ENCODE data around the gene EGFLAM. TPM values are rescaled to one million over a fixed set of nuclear protein-coding genes. Genes with fewer than 3 reads are reported as not detected.

The EGFLAM gene
- total and polyA plus RNA-seq, 10 of the 15 experiments (the other 5 are each of a cell fraction or from before 2014, with no cell fraction given): 0.37 TPM; not detected in 9

DNA sequence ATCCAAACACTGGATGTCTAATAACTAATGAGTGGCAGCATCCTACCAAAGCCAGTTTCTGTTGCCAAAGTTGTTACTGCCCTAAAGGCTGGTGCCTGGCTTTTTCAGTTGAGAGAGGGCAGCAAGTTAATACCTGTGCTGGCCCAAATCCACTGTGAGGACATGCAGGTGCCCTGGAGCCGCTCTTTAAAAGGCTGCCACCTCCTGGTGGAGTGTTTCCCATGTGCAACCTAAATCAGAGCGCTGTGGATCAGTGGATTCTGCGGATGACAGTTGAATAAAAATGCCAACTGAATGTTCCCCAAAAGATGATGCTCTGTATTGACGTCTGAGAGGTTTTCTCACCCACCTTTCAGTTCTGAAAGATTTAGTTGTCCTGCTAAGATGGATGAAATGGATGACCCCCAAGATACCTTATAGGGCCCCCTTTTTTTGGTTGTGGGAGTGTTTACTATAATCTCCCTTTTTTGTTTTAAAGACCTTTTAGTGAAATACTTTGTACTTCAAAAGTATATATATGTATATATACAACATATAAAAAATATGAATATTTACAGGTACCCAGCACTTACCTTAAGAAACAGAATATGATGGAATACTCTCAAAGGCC is 146.4 kb downstream of the EGFLAM start:
- Histone ChIP-seq H3K79me2 (ENCODE audit: control insufficient read depth, insufficient read depth, low read length) (no peaks in the 10 kb centered on the region), H3K27me3 (replicated peaks in 1 of 2; ENCODE audit: control insufficient read depth in 2 of 2, insufficient read depth in 2 of 2, low read length in 1 of 2) (peaks cover 0 to 5% of the 10 kb centered on the region in 2 experiments; a peak in 2 of 4 replicates), H3K9me3 (replicated peaks; ENCODE audit: control insufficient read depth, insufficient read depth, low read length) (no peaks in the 10 kb centered on the region), H3K9ac (ENCODE audit: control insufficient read depth, insufficient read depth, low read length) (no peak overlapping the region), H3K4me1 (ENCODE audit: control insufficient read depth, insufficient read depth, low read length) (no peaks in the 10 kb centered on the region), H2AFZ (ENCODE audit: control insufficient read depth, low read depth, low read length) (no peak overlapping the region), H3K27ac (ENCODE audit: control insufficient read depth, insufficient read depth) (no peak overlapping the region), H3K36me3 (ENCODE audit: control insufficient read depth in 2 of 2, insufficient read depth in 2 of 2, low read length in 1 of 2) (no peaks in the 10 kb centered on the region), H3K4me2 (ENCODE audit: control insufficient read depth, insufficient read depth) (no peak overlapping the region), H4K20me1 (ENCODE audit: control insufficient read depth, insufficient read depth) (no peaks in the 10 kb centered on the region), H3K4me3 (no peak overlapping the region)
- DNase-seq (ENCODE audit: low read depth, low spot score) (no peak), ATAC-seq (peak; percentile 48; the same call in 2 of the 3 replicates), FAIRE-seq (no peak)
- in situ Hi-C loops (cut with MboI): no loop called here
- ChIA-PET RAD21 (ENCODE audit: unreplicated experiment) (no interaction called here), CTCF (interaction anchor here (0.8 kb wide), 2 partner anchors 22 to 37 kb away, joined by 3 read pairs; no protein-coding TSS in a partner anchor), SMC1A (ENCODE audit: uncharacterized antibody, unreplicated experiment) (no interaction called here), POLR2A (no interaction called here)
- TF ChIP-seq HDAC2 (IDR thresholded peaks at IDR 0.05) (no peak), ZZZ3 (IDR thresholded peaks at IDR 0.05; ENCODE audit: control insufficient read depth, insufficient read length, low read depth) (no peak)
- TF ChIP-seq, protein P1, sequence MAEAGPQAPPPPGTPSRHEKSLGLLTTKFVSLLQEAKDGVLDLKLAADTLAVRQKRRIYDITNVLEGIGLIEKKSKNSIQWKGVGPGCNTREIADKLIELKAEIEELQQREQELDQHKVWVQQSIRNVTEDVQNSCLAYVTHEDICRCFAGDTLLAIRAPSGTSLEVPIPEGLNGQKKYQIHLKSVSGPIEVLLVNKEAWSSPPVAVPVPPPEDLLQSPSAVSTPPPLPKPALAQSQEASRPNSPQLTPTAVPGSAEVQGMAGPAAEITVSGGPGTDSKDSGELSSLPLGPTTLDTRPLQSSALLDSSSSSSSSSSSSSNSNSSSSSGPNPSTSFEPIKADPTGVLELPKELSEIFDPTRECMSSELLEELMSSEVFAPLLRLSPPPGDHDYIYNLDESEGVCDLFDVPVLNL (IDR thresholded peaks at IDR 0.05; ENCODE audit: low read depth, low read length): no peak
- TF ChIP-seq, protein P2, sequence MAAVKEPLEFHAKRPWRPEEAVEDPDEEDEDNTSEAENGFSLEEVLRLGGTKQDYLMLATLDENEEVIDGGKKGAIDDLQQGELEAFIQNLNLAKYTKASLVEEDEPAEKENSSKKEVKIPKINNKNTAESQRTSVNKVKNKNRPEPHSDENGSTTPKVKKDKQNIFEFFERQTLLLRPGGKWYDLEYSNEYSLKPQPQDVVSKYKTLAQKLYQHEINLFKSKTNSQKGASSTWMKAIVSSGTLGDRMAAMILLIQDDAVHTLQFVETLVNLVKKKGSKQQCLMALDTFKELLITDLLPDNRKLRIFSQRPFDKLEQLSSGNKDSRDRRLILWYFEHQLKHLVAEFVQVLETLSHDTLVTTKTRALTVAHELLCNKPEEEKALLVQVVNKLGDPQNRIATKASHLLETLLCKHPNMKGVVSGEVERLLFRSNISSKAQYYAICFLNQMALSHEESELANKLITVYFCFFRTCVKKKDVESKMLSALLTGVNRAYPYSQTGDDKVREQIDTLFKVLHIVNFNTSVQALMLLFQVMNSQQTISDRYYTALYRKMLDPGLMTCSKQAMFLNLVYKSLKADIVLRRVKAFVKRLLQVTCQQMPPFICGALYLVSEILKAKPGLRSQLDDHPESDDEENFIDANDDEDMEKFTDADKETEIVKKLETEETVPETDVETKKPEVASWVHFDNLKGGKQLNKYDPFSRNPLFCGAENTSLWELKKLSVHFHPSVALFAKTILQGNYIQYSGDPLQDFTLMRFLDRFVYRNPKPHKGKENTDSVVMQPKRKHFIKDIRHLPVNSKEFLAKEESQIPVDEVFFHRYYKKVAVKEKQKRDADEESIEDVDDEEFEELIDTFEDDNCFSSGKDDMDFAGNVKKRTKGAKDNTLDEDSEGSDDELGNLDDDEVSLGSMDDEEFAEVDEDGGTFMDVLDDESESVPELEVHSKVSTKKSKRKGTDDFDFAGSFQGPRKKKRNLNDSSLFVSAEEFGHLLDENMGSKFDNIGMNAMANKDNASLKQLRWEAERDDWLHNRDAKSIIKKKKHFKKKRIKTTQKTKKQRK (IDR thresholded peaks at IDR 0.05; ENCODE audit: low read depth, low read length): no peak
- TF ChIP-seq, protein P3, sequence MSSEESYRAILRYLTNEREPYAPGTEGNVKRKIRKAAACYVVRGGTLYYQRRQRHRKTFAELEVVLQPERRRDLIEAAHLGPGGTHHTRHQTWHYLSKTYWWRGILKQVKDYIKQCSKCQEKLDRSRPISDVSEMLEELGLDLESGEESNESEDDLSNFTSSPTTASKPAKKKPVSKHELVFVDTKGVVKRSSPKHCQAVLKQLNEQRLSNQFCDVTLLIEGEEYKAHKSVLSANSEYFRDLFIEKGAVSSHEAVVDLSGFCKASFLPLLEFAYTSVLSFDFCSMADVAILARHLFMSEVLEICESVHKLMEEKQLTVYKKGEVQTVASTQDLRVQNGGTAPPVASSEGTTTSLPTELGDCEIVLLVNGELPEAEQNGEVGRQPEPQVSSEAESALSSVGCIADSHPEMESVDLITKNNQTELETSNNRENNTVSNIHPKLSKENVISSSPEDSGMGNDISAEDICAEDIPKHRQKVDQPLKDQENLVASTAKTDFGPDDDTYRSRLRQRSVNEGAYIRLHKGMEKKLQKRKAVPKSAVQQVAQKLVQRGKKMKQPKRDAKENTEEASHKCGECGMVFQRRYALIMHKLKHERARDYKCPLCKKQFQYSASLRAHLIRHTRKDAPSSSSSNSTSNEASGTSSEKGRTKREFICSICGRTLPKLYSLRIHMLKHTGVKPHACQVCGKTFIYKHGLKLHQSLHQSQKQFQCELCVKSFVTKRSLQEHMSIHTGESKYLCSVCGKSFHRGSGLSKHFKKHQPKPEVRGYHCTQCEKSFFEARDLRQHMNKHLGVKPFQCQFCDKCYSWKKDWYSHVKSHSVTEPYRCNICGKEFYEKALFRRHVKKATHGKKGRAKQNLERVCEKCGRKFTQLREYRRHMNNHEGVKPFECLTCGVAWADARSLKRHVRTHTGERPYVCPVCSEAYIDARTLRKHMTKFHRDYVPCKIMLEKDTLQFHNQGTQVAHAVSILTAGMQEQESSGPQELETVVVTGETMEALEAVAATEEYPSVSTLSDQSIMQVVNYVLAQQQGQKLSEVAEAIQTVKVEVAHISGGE (CRISPR knock-in tag; IDR thresholded peaks at IDR 0.05): no peak
- TF ChIP-seq, protein P4, sequence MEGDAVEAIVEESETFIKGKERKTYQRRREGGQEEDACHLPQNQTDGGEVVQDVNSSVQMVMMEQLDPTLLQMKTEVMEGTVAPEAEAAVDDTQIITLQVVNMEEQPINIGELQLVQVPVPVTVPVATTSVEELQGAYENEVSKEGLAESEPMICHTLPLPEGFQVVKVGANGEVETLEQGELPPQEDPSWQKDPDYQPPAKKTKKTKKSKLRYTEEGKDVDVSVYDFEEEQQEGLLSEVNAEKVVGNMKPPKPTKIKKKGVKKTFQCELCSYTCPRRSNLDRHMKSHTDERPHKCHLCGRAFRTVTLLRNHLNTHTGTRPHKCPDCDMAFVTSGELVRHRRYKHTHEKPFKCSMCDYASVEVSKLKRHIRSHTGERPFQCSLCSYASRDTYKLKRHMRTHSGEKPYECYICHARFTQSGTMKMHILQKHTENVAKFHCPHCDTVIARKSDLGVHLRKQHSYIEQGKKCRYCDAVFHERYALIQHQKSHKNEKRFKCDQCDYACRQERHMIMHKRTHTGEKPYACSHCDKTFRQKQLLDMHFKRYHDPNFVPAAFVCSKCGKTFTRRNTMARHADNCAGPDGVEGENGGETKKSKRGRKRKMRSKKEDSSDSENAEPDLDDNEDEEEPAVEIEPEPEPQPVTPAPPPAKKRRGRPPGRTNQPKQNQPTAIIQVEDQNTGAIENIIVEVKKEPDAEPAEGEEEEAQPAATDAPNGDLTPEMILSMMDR (IDR thresholded peaks at IDR 0.05 in 2 of 3, conservative IDR thresholded peaks at IDR 0.05 in 1 of 3; ENCODE audit: control insufficient read depth in 2 of 3, extremely low read depth in 1 of 3, insufficient read depth in 1 of 3, low read depth in 3 of 3, low read length in 3 of 3): peak; percentile 17 to 29 (median 17); a peak in 5 of 6 replicates
- 28% methylated on average over 4 of the region's 4 CpGs for WGBS (ENCODE audit: insufficient coverage, insufficient replicate concordance, low lambda C conversion rate, missing lambda C conversion rate)
- intact Hi-C loops (cut with micrococcal nuclease; ENCODE audit: unreplicated experiment): loop anchor here (2.0 kb wide), 1 partner anchor 196 kb away; no protein-coding TSS in a partner anchor
- no TSS peak for BruUV-seq (replicated peaks)

Measured in GM12878 (cell line).